Retinal pigment epithelial cell (primary cell): ENCODE data around the gene PHLPP2.
A peak's percentile ranks its signal among the peaks of the same experiment; 100 is the strongest.

Source experiments
- DNase-seq: peaks from one replicate; pipeline ENCODE4 v3.0.0-alpha.2; 2010; ENCODE audit warnings: low read depth
- H3K4me3 ChIP-seq: 2 replicates; pipeline ENCODE4 v1.5.1; 2011; ENCODE audit warnings: mild to moderate bottlenecking, low read length, control low read depth, moderate library complexity
- CTCF ChIP-seq: conservative IDR thresholded peaks from 2 replicates; pipeline ENCODE4 v1.5.1; 2011; ENCODE audit warnings: low read depth, low read length, control low read depth, inconsistent platforms

Gene PHLPP2

GRCh38 chr16:71629278-71630016 is 95.1 kb downstream of the PHLPP2 start:
- no peak overlapping the region for H3K4me3 ChIP-seq
- TF ChIP-seq CTCF, result no peak
- DNase-seq, result no peak

DNA sequence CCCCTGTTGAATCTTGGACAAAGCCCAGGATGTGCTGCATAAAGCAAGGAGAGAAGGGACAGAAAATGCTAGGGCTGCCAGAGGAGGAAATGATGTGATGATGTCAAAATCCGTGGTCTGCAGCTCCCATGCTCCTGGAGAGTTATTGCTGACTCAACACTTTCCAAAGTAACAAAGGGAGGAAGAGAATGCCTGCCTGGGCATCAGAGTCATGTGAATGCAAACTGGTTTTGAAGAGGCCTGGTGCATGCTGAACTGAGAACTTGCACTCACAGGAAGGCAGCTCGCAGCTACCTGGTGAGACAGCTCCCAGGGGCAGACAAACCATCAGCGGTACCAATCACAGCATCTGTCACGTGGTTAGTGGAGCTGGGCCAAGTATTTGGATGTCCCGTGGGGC is 95.7 kb downstream of the PHLPP2 start:
- no peak overlapping the region for H3K4me3 ChIP-seq
- peak; percentile 48 for DNase-seq
- TF ChIP-seq CTCF, result no peak

DNA sequence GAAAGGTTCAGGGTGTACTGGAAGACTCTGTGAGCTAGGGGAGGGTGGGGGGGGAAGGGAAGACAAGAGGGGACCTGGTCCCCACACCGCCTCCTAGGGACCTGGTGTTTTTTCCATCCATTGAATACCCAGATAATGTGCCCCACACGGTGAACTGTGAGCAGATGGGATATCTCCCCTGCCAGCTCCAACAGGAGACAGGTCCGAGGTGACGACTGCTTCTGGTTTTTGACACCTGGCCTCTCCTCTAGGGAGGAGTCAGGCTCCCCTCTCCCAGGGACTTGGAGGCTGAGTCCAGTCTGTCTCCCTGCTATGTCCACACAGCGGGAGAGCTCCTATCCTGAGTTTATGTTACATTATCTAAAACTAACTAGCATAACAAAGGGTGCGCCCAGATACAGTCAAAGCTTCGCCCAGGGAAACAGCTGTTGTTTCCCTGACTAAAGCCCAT is 96.7 kb downstream of the PHLPP2 start:
- no peak for TF ChIP-seq CTCF
- no peak for DNase-seq
- no peak overlapping the region for H3K4me3 ChIP-seq

DNA sequence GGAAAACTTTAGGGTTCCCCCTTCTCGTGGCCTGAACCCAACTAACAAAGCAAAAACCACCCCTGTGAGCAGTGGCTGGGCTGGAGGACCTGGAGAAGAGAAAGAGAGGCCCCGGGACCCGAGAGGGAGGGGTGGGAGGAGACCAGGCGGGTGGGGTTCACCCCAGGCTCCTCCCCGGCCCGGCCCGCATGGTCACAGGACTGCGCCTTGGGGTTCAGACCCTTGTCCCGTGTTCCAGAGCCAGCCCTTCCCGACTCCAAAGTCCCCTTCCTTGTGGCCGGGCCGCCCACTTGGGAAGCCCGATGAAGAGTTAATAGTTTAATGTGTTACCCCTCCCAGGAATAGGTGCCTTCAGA is 97.7 kb downstream of the PHLPP2 start:
- no peak for DNase-seq
- H3K4me3 ChIP-seq, result peak overlapping the region; percentile 30
- no peak for TF ChIP-seq CTCF

DNA sequence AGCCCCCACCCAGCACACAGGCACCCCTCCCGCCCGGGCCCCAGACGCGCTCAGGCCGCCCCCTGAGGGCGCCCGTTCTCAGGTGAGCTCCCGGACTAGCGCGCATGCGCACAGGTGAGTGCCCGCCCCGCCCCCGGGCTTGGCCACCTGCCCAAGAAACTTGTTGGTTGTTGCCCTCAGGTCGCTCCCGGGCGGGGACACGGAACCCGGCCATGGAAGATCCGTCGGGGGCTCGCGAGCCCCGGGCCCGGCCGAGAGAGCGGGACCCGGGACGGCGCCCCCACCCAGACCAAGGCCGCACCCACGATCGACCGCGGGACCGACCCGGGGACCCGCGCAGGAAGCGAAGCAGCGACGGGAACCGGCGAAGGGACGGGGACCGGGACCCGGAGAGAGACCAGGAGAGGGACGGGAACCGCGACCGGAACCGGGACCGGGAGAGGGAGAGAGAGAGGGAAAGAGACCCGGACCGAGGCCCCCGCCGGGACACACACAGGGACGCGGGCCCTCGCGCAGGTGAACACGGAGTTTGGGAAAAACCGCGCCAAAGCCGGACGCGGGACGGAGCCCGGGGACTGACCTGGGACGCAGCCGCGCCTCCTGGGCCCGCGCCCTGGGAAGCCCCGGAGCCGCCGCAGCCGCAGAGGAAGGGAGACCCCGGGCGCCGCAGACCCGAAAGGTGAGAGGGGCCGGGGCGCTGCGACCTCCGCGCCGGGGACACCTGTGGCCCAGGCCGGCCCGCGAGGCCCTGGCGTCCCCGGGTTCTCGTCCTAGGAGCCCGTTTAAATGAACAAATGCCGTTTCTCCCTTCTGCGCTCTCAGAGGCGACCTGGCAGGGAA is 98.3 kb downstream of the PHLPP2 start, which contains the start of gene MARVELD3:
Gene MARVELD3 (plus strand): TSS at position 167 of the 840 bp plus-strand sequence. CDS start 46 bp downstream, at position 213.
- TF ChIP-seq CTCF, result no peak
- DNase-seq, result no peak
- H3K4me3 ChIP-seq, result peak within 1 kb of the TSS; percentile 53

DNA sequence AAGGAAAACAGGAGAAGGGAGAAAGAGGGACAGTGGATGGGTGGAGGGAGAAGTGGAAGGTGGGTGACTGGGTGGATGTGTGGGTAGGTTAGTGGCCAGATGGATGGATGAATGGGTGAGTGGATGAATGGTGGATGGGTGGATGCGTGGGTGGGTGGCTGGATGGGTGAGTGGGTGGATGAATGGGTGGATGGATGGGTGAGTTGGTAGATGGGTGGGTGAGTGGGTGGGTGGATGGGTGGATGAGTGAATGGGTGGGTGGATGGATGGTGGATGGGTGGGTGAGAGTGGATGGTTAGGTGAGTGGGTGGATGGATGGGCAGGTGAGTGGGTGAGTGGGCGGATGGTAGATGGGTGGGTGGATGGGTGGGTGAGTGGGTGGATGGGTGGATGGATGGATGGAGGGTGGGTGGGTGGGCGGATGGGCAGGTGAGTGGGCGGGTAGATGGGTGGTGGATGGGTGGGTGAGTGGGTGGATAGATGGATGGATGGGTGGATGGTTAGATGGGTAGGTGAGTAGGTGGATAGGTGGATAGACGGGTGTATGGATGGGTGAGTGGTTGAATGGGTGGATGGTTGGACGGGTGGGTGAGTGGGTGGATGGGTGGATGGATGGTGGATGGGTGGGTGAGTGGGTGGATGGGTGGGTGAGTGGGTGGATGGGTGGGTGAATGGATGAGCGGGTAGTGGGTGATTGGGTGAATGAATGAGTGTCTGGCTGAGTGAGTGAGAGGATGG is 99.2 kb downstream of the PHLPP2 start:
- DNase-seq, result no peak
- H3K4me3 ChIP-seq, result no peak overlapping the region
- TF ChIP-seq CTCF, result no peak
